D721Med (cell line): ENCODE results near the gene GPR157.

Source experiments
- DNase-seq: peaks from one replicate; pipeline ENCODE4 v3.0.0; 2011; ENCODE audit warnings: low spot score; ENCODE audit not compliant: insufficient read length
- FAIRE-seq: peaks from 2 replicates; lab custom pipeline; 2011; peaks lifted over from hg19 to GRCh38; lab: Jason Lieb, UNC
- CTCF ChIP-seq: IDR thresholded peaks from 2 replicates; pipeline ENCODE4 v1.5.1; 2012; ENCODE audit warnings: mild to moderate bottlenecking, control low read depth; ENCODE audit not compliant: insufficient read depth; ENCODE audit errors: missing control alignments

The GPR157 gene

GRCh38 chr1:9079988-9080704 lies 48.8 kb downstream of the GPR157 start:
- no peak for TF ChIP-seq CTCF
- no peak for FAIRE-seq
- DNase-seq: no peak

GRCh38 chr1:9078752-9079500 lies 50.0 kb downstream of the GPR157 start:
- DNase-seq (no peak), FAIRE-seq (no peak)
- no peak for TF ChIP-seq CTCF

- no peak for FAIRE-seq
These were observed 50.7 kb downstream of the GPR157 start for GRCh38 chr1:9078015-9078751.

GRCh38 chr1:9075022-9075421 lies 53.9 kb downstream of the GPR157 start:
- DNase-seq (no peak), FAIRE-seq (no peak)
- no peak for TF ChIP-seq CTCF

More at GRCh38 chr1:9078015-9078751, 50.7 kb downstream of the GPR157 start:
- no peak for TF ChIP-seq CTCF
- no peak for DNase-seq

- no peak for FAIRE-seq
- no peak for TF ChIP-seq CTCF
- no peak for DNase-seq
These were observed 55.8 kb downstream of the GPR157 start for GRCh38 chr1:9073143-9073542.

- FAIRE-seq (no peak), DNase-seq (no peak)
- TF ChIP-seq CTCF: no peak
These were observed 57.2 kb downstream of the GPR157 start for GRCh38 chr1:9071554-9072235.
